ENCODE results near the gene ATG5.

The ATG5 gene

DNA sequence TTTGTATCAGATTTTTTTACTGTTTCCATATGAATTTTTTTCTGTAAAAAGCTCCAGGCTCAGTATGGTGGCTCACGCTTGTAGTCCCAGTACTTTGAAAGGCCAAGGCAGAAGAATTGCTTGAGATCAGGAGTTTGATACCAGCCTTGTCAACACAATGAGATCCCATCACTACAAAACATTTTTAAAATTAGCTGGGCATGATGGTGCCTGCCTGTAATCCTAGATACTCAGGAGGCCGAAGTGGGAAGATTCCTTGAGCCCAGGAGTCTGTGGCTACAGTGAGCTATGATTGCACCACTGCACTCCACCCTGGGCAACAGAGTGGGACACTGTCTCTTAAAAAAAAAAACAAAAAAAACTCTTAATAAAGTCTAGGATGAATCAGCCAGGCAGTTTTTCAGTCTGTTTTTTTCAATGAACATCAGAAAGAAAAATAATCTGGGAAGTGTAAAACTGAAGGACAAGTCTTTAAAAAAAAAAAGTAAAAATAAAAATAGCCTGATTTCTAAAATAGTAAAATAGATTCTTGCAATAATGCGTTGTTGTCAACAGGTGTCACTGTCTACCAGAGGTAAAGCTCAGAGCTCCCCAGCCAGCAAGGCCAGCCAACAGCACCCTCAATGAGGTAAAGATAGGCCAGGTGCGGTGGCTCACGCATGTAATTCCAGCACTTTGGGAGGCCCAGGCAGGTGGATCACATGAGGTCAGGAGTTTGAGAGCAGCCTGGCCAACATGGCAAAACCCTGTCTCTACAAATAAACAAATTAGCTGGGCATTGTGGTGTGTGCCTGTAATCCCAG, 9.3 kb upstream of the ATG5 start:
- peak; percentile 72 for DNase-seq (ENCODE audit: low read depth)
- peak; percentile 72 for TF ChIP-seq CTCF (conservative IDR thresholded peaks at IDR 0.05; ENCODE audit: low read depth, low read length)
- H3K4me3 ChIP-seq (ENCODE audit: low read depth, low read length) = no peak overlapping the region

DNA sequence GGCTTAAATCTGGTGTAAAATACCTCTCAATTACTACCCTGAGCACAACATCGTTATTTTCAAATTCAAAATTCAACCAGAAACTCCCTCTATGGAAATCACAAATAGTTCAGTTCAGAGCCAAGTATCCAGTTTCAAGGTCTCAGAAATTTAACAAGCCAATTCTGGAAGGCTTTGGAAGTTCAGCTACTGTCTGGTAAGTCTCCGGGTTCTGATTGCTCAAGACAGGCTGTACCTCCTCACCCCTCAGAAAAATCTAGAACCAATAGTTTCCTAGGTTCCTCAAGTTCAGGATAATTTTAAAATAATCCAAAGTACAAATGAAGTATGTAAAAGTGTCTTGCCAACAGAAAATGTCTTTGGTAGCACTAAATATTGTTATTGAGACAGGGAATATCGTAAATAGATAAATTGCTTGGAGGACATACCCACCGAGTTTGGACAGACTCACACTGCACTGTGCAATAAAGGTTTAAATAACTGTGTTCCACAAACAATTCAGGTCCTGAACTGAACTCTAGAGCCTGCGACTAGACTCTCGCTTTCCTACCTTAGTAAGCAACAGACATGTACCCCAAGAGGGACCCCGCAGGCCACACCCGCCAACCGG, 729 bp downstream of the ATG5 start:
- no peak for TF ChIP-seq CTCF (conservative IDR thresholded peaks at IDR 0.05; ENCODE audit: low read depth, low read length)
- H3K4me3 ChIP-seq (ENCODE audit: low read depth, low read length) = peak overlapping the region; percentile 98
- DNase-seq (ENCODE audit: low read depth) = peak; percentile 25

- no peak overlapping the region for H3K4me3 ChIP-seq (ENCODE audit: low read depth, low read length)
- TF ChIP-seq CTCF (conservative IDR thresholded peaks at IDR 0.05; ENCODE audit: low read depth, low read length) = no peak
- no peak for DNase-seq (ENCODE audit: low read depth)
These were observed 3.6 kb downstream of the ATG5 start for GRCh38 chr6:106321940-106322339.

DNA sequence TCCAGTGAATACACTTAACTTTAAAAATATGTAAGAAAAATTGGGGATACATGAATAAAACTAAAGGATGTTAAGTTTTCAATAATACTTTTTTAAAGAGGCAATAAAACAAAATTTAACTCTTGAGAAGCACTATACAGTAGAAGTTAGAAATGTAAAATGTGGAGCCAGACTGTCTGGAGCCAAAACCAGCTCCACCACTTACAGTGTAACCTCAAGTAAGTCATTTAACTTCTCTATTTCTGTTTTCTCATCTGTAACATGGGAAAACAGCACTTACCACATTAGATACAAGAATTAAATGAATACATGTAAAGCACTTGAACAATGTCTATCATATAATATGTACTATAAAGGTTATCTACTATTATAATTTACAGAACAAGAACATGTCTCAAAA, 6.7 kb downstream of the ATG5 start:
- no peak for DNase-seq (ENCODE audit: low read depth)
- no peak for TF ChIP-seq CTCF (conservative IDR thresholded peaks at IDR 0.05; ENCODE audit: low read depth, low read length)
- H3K4me3 ChIP-seq (ENCODE audit: low read depth, low read length) = no peak overlapping the region

- H3K4me3 ChIP-seq (ENCODE audit: low read depth, low read length) = no peak overlapping the region
- no peak for TF ChIP-seq CTCF (conservative IDR thresholded peaks at IDR 0.05; ENCODE audit: low read depth, low read length)
- DNase-seq (ENCODE audit: low read depth) = no peak
These were observed 7.5 kb downstream of the ATG5 start for GRCh38 chr6:106318061-106318460.

DNA sequence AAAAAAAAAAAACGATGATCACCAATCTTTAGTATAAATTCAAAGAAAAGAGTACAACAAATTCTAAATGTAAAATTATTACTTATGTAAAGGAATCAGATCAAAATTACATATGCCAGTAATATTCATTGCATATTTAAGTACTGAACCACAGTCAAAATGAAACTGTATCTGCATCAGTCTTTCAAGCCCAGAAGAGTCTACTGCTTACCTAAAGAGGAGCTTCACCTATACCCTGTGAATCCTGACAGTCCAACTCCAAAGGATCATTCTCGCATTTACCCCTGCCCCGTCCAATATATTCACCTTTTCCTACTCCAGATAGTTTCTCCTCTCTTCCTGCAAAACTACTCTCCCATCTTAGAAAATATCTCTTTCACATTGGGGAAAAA, 9.2 kb downstream of the ATG5 start:
- TF ChIP-seq CTCF (conservative IDR thresholded peaks at IDR 0.05; ENCODE audit: low read depth, low read length) = no peak
- DNase-seq (ENCODE audit: low read depth) = no peak
- no peak overlapping the region for H3K4me3 ChIP-seq (ENCODE audit: low read depth, low read length)

Data from choroid plexus epithelial cell (primary cell).